GM18507 (cell line): ENCODE data around the gene HERC3.
A peak's percentile ranks its signal among the peaks of the same experiment; 100 is the strongest.

Experiments used
- DNase-seq: peaks from one replicate; pipeline ENCODE4 v3.0.0; 2011; ENCODE audit warnings: low read depth; ENCODE audit not compliant: insufficient read length; ENCODE audit errors: extremely low spot score
- FAIRE-seq: peaks from 2 replicates; lab custom pipeline; 2011; peaks lifted over from hg19 to GRCh38; lab: Jason Lieb, UNC

HERC3 gene

DNA sequence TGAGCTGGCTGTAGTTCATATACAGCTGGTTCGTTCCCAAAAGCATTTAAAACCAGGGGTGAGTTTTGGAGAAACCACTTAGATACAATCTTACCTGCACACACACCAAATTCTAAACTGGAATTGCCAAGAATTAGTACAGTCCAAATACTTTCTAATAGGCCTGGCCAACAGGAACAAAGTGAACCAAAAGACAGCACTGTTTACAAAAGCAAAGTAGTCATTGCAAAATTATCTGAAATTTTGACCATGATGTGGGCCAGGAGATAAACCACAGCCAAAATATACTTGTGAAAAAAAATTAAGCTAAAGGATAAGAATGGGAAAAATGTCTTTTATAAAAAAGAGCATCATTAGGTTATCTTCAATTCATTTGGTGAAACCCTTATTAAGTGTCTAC, 143.3 kb downstream of the HERC3 start:
- FAIRE-seq (no peak), DNase-seq (no peak)

- FAIRE-seq: no peak
Measured at GRCh38 chr4:88736264-88736663, 144.0 kb downstream of the HERC3 start.

DNA sequence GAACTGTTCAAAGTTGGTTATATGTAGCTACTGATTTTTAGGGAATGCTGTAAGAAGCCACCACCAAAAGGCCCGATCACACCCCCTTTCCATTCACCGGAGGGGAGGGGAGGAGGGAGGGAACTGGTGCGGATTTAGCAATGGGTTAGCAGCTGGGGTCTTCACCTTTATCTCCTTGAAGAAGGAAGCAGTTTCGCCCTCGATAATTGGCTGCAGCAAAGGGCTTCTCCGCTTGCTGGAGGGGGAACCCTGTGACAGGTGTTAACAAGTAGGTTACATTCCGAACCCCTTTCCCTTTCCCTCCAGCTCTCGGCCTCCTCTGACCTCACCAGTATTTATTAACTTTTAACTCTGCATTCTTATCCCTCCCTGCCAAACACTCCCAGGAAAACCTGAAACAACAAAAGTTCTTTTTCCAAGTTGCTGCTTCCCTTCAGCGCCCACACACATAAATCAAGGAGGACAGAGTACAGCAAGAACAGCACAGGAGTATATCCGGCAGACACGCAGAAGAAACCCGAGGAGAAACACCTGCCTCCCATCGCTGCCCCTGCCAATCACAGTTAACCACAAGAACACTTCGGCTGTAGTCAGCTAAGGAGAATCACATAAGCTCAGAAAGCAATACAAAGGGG, 145.1 kb downstream of the HERC3 start:
- FAIRE-seq (peak; percentile 69), DNase-seq (peak; percentile 5)

More at GRCh38 chr4:88736264-88736663, 144.0 kb downstream of the HERC3 start:
- DNase-seq: no peak

GRCh38 chr4:88738180-88738579, 145.9 kb downstream of the HERC3 start:
- DNase-seq: no peak
- no peak for FAIRE-seq

- DNase-seq (no peak), FAIRE-seq (no peak)
Measured at GRCh38 chr4:88742561-88742960, 150.3 kb downstream of the HERC3 start.

DNA sequence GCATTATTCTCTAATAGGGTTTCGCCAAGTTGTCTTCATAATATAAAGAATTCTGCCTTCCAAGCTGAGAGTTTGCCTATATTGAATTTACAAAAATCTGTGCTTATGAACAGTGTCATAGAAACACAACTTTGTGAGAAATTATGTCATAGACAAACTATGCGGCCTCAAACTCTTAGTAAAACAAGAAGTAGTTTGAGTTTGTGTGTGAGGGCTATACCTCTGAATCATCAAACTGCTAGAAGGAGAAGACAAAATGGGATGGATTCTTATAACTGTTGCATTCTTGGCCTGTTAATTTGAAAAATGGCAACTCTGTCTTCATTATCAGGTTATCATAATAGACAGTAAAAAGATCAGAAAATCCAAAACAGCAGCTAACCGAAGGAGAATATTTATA, 151.4 kb downstream of the HERC3 start:
- no peak for FAIRE-seq
- DNase-seq: no peak

- FAIRE-seq: no peak
- no peak for DNase-seq
Measured at GRCh38 chr4:88744609-88745008, 152.3 kb downstream of the HERC3 start.

DNA sequence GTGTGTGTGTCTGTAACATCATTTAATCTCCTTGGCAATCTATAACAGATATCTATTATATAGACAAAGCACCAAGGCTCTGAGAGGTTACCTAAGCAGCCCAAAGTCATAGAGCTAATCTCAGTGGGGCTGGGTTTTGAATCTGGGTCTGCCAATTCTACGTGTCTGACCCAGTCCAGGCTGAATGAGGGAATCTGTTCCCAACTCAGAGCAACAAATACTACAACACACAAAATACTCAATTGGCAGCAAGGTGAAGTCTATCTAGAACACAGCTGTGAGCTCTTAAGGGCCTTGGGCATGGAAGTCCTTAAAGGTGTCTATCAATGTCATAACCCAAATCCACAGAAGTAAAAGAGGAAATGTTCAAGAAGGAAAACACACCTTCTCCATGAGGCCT, 152.9 kb downstream of the HERC3 start:
- FAIRE-seq (no peak), DNase-seq (no peak)

- DNase-seq: no peak
- no peak for FAIRE-seq
Measured at GRCh38 chr4:88745581-88746163, 153.4 kb downstream of the HERC3 start.

DNA sequence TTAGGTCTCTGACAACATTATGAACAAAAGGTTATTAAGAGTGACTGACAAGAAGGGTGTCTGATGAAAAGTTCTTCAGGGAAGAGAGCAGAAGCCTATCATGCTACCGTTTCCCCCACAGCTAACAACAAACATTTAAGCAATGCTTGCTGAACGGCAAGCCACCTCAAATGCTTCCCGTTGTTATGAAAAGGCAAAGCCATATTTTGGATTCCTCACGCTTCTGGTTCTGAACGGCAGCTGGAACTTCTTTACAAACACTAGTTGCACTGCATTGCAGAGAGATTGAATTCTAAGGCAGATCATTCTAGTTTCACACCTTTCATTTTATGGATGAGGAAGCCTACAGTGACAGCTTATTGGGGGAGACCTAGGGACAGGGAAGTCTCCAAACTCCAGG, 153.9 kb downstream of the HERC3 start:
- FAIRE-seq: no peak

DNA sequence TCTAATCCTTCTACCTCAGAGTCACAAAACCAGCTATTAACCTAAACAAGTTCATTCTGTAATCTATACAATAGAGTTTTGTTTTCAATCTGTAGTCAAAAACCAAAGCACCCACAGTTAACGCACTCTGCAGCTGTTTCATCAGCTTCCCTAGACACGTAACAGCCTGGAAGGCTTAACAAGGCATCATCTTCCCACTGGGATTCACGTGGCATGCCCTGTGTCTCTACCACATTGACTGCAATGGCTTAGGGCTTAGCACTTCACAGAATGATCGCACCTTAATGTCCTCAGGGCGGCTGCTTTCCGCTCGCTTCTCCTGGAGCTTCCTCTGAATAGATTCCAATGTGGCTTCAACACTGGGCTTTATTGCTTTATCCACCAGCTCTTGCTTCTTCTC, 155.1 kb downstream of the HERC3 start:
- FAIRE-seq: no peak
- no peak for DNase-seq

More for the DNA sequence above, 153.9 kb downstream of the HERC3 start:
- no peak for DNase-seq

DNA sequence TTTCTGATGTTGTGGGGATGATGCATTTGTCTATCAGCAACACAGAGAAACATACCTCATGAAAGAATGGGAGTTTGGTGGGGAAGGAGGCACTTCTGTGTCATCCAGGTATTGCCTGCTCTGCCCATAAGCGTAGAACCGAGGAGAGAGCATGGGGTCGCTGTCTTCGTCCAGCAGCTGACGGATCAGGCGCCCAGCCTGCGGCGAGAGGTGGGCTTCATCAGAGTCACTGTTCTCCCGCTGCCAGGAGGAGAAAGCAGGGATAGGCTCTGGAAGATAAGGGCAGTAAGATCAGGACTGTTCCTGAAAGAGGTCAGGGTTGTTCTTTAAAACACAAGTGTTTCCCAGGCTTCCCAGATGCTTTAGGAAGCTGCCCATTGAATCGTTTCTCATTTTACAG, 158.1 kb downstream of the HERC3 start:
- DNase-seq: no peak
- no peak for FAIRE-seq

- FAIRE-seq: no peak
- no peak for DNase-seq
Measured at GRCh38 chr4:88751258-88752075, 159.2 kb downstream of the HERC3 start.

DNA sequence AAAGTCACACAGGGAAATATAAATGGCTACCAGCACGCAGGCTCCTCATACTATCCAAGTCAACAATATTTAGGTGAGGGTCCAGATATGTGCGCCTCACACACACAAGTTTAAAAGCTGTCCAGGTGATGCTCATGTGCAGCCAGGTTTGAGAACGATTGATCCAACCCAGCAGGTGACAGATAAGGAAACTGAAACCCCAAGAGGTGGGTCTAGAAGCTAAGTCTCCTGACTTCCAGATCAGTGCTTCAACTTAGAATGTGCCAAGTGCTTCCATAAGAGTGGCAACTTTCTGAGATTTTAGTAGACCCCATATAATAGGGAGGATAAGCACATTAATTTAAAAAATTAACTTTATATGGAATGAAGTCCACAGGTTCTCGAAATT, 159.8 kb downstream of the HERC3 start:
- FAIRE-seq (no peak), DNase-seq (no peak)

DNA sequence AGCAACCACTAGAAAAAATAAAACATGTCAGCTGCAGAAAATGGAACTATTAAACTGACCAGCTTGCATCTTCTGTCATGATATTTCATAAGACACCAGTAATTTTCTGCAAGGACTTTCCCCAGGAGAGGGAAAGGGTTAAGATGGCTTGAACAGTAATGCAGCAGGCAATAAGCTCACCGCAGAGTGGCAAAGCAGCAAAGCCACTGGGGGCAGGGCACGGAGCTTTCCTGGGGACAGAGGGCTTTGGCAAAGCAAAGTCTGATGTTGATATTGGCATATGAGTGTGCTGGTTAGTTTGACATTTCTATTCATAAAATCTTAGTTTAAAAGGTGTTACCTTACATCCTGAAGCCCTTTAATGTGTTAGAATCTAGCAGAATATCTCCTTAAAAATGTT, 160.5 kb downstream of the HERC3 start:
- DNase-seq (no peak), FAIRE-seq (no peak)

GRCh38 chr4:88753658-88754571, 161.6 kb downstream of the HERC3 start:
- no peak for FAIRE-seq
- DNase-seq: no peak

- DNase-seq (no peak), FAIRE-seq (no peak)
Measured at GRCh38 chr4:88754796-88755195, 162.5 kb downstream of the HERC3 start.

DNA sequence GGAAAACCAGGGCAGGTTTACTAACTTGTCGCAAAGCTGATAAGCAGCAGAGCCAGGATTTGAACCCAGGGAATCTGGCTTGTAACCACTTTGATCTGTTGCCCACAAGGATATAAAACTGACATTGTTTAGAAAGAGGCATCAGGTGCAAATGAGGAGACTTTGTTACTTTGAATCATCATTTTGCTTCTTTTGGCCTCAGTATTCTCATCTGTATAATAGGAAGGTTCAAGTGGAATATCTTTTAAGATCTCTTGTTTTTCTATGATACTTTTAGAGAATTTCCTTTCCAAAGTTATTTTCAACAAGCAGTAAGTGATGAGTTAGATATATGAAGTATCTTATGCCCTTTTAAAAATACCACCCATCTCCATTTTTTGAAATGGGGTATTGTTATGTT, 163.2 kb downstream of the HERC3 start:
- DNase-seq (no peak), FAIRE-seq (no peak)

DNA sequence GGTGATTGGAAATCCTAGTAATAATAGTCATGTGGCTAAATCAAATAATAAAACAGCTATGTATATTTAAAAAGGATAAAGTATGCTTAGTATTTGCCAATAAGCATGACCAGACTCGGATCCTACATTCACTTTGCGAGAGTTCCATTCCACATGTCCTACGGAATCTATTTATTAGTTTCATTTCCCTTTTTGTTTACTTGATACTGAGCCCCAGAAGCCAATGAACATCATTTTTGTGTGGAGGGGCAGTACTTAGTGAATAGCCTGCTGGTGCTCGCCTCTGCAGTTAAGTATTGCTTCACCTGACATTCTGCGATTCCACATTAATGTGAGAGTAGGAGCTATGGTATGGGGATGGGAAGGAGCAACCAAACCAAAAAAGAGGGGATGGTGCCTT, 163.9 kb downstream of the HERC3 start:
- DNase-seq (no peak), FAIRE-seq (no peak)

GRCh38 chr4:88757067-88757466, 164.8 kb downstream of the HERC3 start:
- no peak for DNase-seq
- no peak for FAIRE-seq
